Trophoblast cell (in vitro differentiated cells and primary cell): ENCODE results near the gene SRPK2.

Experiments used
- DNase-seq, 2 donors: peaks; one replicate each; pipeline ENCODE4 v3.0.0-alpha.2; 2016
- H2AFZ ChIP-seq: 2 replicates; pipeline ENCODE4 v1.6.1; 2013; ENCODE audit warnings: low read length, moderate library complexity, mild to moderate bottlenecking; ENCODE audit not compliant: insufficient read depth, poor library complexity
- H2AK5ac ChIP-seq: 2 replicates; pipeline ENCODE4 v1.6.1; 2013; ENCODE audit warnings: mild to moderate bottlenecking, low read length
- H2BK120ac ChIP-seq: 2 replicates; pipeline ENCODE4 v1.6.1; 2013; ENCODE audit warnings: low read length, mild to moderate bottlenecking, moderate library complexity; ENCODE audit not compliant: insufficient read depth, poor library complexity
- H2BK12ac ChIP-seq: 2 replicates; pipeline ENCODE4 v1.6.1; 2013; ENCODE audit warnings: mild to moderate bottlenecking, low read length, moderate library complexity
- H2BK5ac ChIP-seq: 2 replicates; pipeline ENCODE4 v1.6.1; 2013; ENCODE audit warnings: low read length, low read depth, moderate library complexity, mild to moderate bottlenecking; ENCODE audit not compliant: poor library complexity
- H3K14ac ChIP-seq: 2 replicates; pipeline ENCODE4 v1.6.1; 2013; ENCODE audit warnings: mild to moderate bottlenecking, low read length
- H3K18ac ChIP-seq: 2 replicates; pipeline ENCODE4 v1.6.1; 2013; ENCODE audit warnings: mild to moderate bottlenecking, low read length
- H3K23ac ChIP-seq: 2 replicates; pipeline ENCODE4 v1.6.1; 2013; ENCODE audit warnings: low read length
- H3K27ac ChIP-seq: 2 replicates; pipeline ENCODE4 v1.5.1; 2013; ENCODE audit warnings: low read depth, mild to moderate bottlenecking, inconsistent platforms, low read length, moderate library complexity
- H3K27me3 ChIP-seq: 2 replicates; pipeline ENCODE4 v1.6.1; 2013; ENCODE audit warnings: inconsistent platforms, mild to moderate bottlenecking, low read length, moderate library complexity; ENCODE audit not compliant: insufficient read depth
- H3K36me3 ChIP-seq, 2 experiments: 1 replicate in 1 of 2; 2 replicates in 1 of 2; pipeline ENCODE4 v1.6.1; 2013; ENCODE audit warnings: low read length in 2 of 2, mild to moderate bottlenecking in 2 of 2, moderate library complexity in 1 of 2; ENCODE audit not compliant: insufficient read depth in 2 of 2, control insufficient read depth in 1 of 2
- H3K4ac ChIP-seq: 2 replicates; pipeline ENCODE4 v1.6.1; 2013; ENCODE audit warnings: low read depth, mild to moderate bottlenecking, low read length, moderate library complexity
- H3K4me1 ChIP-seq, 2 experiments: 1 replicate in 1 of 2; 2 replicates in 1 of 2; pipeline ENCODE4 v1.6.1; 2013; ENCODE audit warnings: low read length in 2 of 2, mild to moderate bottlenecking in 2 of 2, moderate library complexity in 1 of 2; ENCODE audit not compliant: insufficient read depth in 2 of 2, control insufficient read depth in 1 of 2
- H3K4me2 ChIP-seq: 2 replicates; pipeline ENCODE4 v1.6.1; 2013; ENCODE audit warnings: inconsistent platforms, mild to moderate bottlenecking, low read length, moderate library complexity
- H3K4me3 ChIP-seq: 2 replicates; pipeline ENCODE4 v1.5.1; 2013; ENCODE audit warnings: mild to moderate bottlenecking, low read depth, low read length, inconsistent platforms
- H3K79me1 ChIP-seq: one replicate; pipeline ENCODE4 v1.6.1; 2013; ENCODE audit warnings: low read length
- H3K79me2 ChIP-seq: 2 replicates; pipeline ENCODE4 v1.6.1; 2013; ENCODE audit warnings: low read length, mild to moderate bottlenecking; ENCODE audit not compliant: control insufficient read depth, insufficient read depth, poor library complexity
- H3K9ac ChIP-seq: 2 replicates; pipeline ENCODE4 v1.6.1; 2013; ENCODE audit warnings: mild to moderate bottlenecking, low read length
- H3K9me3 ChIP-seq: 2 replicates; pipeline ENCODE4 v1.6.1; 2013; ENCODE audit warnings: low read depth, mild to moderate bottlenecking, control low read depth, inconsistent platforms, low read length; ENCODE audit not compliant: insufficient read depth
- H4K12ac ChIP-seq: 2 replicates; pipeline ENCODE4 v1.6.1; 2013; ENCODE audit warnings: low read depth, mild to moderate bottlenecking, low read length, moderate library complexity
- H4K8ac ChIP-seq: 2 replicates; pipeline ENCODE4 v1.6.1; 2013; ENCODE audit warnings: low read depth, mild to moderate bottlenecking, low read length, moderate library complexity
- H4K91ac ChIP-seq: one replicate; pipeline ENCODE4 v1.6.1; 2013; ENCODE audit warnings: low read depth, mild to moderate bottlenecking, low read length, moderate library complexity
- WGBS: extraction: QIAGEN DNeasy Blood & Tissue Kit; methylation state at CpG from one replicate; pipeline ENCODE4 v1.1.7; 2013; ENCODE audit warnings: missing lambda C conversion rate; ENCODE audit not compliant: insufficient read length, insufficient coverage; ENCODE audit errors: extremely low coverage; 5-methylcytosine and 5-hydroxymethylcytosine counted together

SRPK2 gene

GRCh38 chr7:105322655-105323277, 66.0 kb downstream of the SRPK2 start:
- H3K79me1 ChIP-seq, result no peaks in the 10 kb centered on the region
- WGBS, result no CpG with 5 or more reads among the region's 6 CpGs
- H4K12ac ChIP-seq, result no peak overlapping the region
- H3K4me2 ChIP-seq, result no peak overlapping the region
- peaks cover 3% of the 10 kb centered on the region for H3K9me3 ChIP-seq
- H4K91ac ChIP-seq, result no peak overlapping the region
- peaks cover 3% of the 10 kb centered on the region for H3K79me2 ChIP-seq
- H3K36me3 ChIP-seq, result peaks cover 0 to 2% of the 10 kb centered on the region in 2 experiments
- H3K23ac ChIP-seq, result no peak overlapping the region
- no peaks in the 10 kb centered on the region for H3K4me1 ChIP-seq
- H2BK5ac ChIP-seq, result no peak overlapping the region
- no peak overlapping the region for H3K9ac ChIP-seq
- H3K27me3 ChIP-seq, result no peaks in the 10 kb centered on the region
- no peak overlapping the region for H3K14ac ChIP-seq
- H2AFZ ChIP-seq, result no peak overlapping the region
- H3K4ac ChIP-seq, result no peak overlapping the region
- no peak overlapping the region for H4K8ac ChIP-seq
- H3K18ac ChIP-seq, result no peak overlapping the region
- H3K4me3 ChIP-seq, result no peak overlapping the region
- no peak overlapping the region for H3K27ac ChIP-seq
- H2AK5ac ChIP-seq, result no peak overlapping the region
- DNase-seq, result no peak
- no peak overlapping the region for H2BK12ac ChIP-seq
- no peak overlapping the region for H2BK120ac ChIP-seq

- Histone ChIP-seq H4K8ac (no peak overlapping the region), H2BK5ac (no peak overlapping the region), H3K18ac (no peak overlapping the region), H4K12ac (no peak overlapping the region), H3K4ac (no peak overlapping the region), H2AK5ac (no peak overlapping the region), H3K79me2 (peaks cover 3% of the 10 kb centered on the region), H3K23ac (no peak overlapping the region), H2AFZ (no peak overlapping the region), H3K27me3 (no peaks in the 10 kb centered on the region), H3K14ac (no peak overlapping the region), H2BK120ac (no peak overlapping the region), H3K9ac (no peak overlapping the region), H3K79me1 (no peaks in the 10 kb centered on the region), H4K91ac (no peak overlapping the region), H2BK12ac (no peak overlapping the region), H3K4me2 (no peak overlapping the region), H3K36me3 (peaks cover 0 to 2% of the 10 kb centered on the region in 2 experiments), H3K4me1 (no peaks in the 10 kb centered on the region), H3K4me3 (no peak overlapping the region), H3K9me3 (peaks cover 3% of the 10 kb centered on the region), H3K27ac (no peak overlapping the region)
- WGBS, result no CpG with 5 or more reads among the region's 10 CpGs
- peak; percentile 93 to 95 for DNase-seq
Observed at GRCh38 chr7:105321754-105322455, 66.8 kb downstream of the SRPK2 start.

GRCh38 chr7:105320896-105321295, 67.8 kb downstream of the SRPK2 start:
- Histone ChIP-seq H3K4me3 (no peak overlapping the region), H4K91ac (no peak overlapping the region), H3K18ac (no peak overlapping the region), H3K4me1 (peaks cover 0 to 2% of the 10 kb centered on the region in 2 experiments), H2BK120ac (no peak overlapping the region), H3K4ac (no peak overlapping the region), H3K36me3 (peaks cover 0 to 2% of the 10 kb centered on the region in 2 experiments), H2AFZ (no peak overlapping the region), H3K9ac (no peak overlapping the region), H3K27me3 (no peaks in the 10 kb centered on the region), H4K12ac (no peak overlapping the region), H2AK5ac (no peak overlapping the region), H3K23ac (no peak overlapping the region), H3K14ac (no peak overlapping the region), H2BK12ac (no peak overlapping the region), H4K8ac (no peak overlapping the region), H3K79me2 (peaks cover 3% of the 10 kb centered on the region), H2BK5ac (no peak overlapping the region), H3K4me2 (no peak overlapping the region), H3K27ac (no peak overlapping the region), H3K9me3 (peaks cover 3% of the 10 kb centered on the region), H3K79me1 (no peaks in the 10 kb centered on the region)
- peak; percentile 77 to 82 for DNase-seq
- WGBS, result no CpG with 5 or more reads among the region's 2 CpGs

- Histone ChIP-seq H4K91ac (no peak overlapping the region), H3K36me3 (peaks cover 0 to 2% of the 10 kb centered on the region in 2 experiments), H3K4me2 (no peak overlapping the region), H4K8ac (no peak overlapping the region), H3K4ac (no peak overlapping the region), H3K27me3 (no peaks in the 10 kb centered on the region), H4K12ac (no peak overlapping the region), H2AK5ac (no peak overlapping the region), H2BK12ac (no peak overlapping the region), H3K9ac (no peak overlapping the region), H3K9me3 (peaks cover 3% of the 10 kb centered on the region), H2AFZ (no peak overlapping the region), H3K23ac (no peak overlapping the region), H3K4me1 (peaks cover 0 to 2% of the 10 kb centered on the region in 2 experiments), H3K79me2 (no peaks in the 10 kb centered on the region), H3K18ac (no peak overlapping the region), H3K14ac (no peak overlapping the region), H2BK5ac (no peak overlapping the region), H3K4me3 (no peak overlapping the region), H2BK120ac (no peak overlapping the region), H3K27ac (no peak overlapping the region), H3K79me1 (no peaks in the 10 kb centered on the region)
- no peak for DNase-seq
- WGBS, result no CpG with 5 or more reads among the region's 10 CpGs
Observed at GRCh38 chr7:105319578-105319977, 69.1 kb downstream of the SRPK2 start.
